ENCODE results near the gene SPECC1L.

SPECC1L gene

GRCh38 chr22:24361976-24362646 lies 91.5 kb downstream of the SPECC1L start:
- no peak overlapping the region for H3K27ac Mint-ChIP-seq
- ATAC-seq (ENCODE audit: low read depth) = no peak
- H3K27me3 Mint-ChIP-seq = no peaks in the 10 kb centered on the region
- no peak overlapping the region for H3K4me3 Mint-ChIP-seq
- H3K36me3 Mint-ChIP-seq = peaks cover 46% of the 10 kb centered on the region
- no peaks in the 10 kb centered on the region for H3K9me3 Mint-ChIP-seq
- DNase-seq (ENCODE audit: low spot score in 2 of 2) = no peak
- H3K4me1 Mint-ChIP-seq = peaks cover 3% of the 10 kb centered on the region

- H3K36me3 Mint-ChIP-seq = peaks cover 48% of the 10 kb centered on the region
These were observed 92.6 kb downstream of the SPECC1L start for GRCh38 chr22:24363243-24363642.

GRCh38 chr22:24366701-24367100 lies 96.1 kb downstream of the SPECC1L start:
- Mint-ChIP-seq H3K4me3 (no peak overlapping the region), H3K27ac (no peak overlapping the region), H3K27me3 (no peaks in the 10 kb centered on the region), H3K36me3 (peaks cover 47% of the 10 kb centered on the region), H3K4me1 (peaks cover 2% of the 10 kb centered on the region), H3K9me3 (no peaks in the 10 kb centered on the region)
- ATAC-seq (ENCODE audit: low read depth) = no peak
- no peak for DNase-seq (ENCODE audit: low spot score in 2 of 2)

More at GRCh38 chr22:24363243-24363642, 92.6 kb downstream of the SPECC1L start:
- no peaks in the 10 kb centered on the region for H3K27me3 Mint-ChIP-seq
- DNase-seq (ENCODE audit: low spot score in 2 of 2) (no peak), ATAC-seq (ENCODE audit: low read depth) (no peak)
- H3K27ac Mint-ChIP-seq = no peak overlapping the region
- H3K4me3 Mint-ChIP-seq = no peak overlapping the region
- peaks cover 3% of the 10 kb centered on the region for H3K4me1 Mint-ChIP-seq
- H3K9me3 Mint-ChIP-seq = no peaks in the 10 kb centered on the region

- Mint-ChIP-seq H3K27me3 (no peaks in the 10 kb centered on the region), H3K4me3 (no peak overlapping the region), H3K27ac (no peak overlapping the region), H3K9me3 (no peaks in the 10 kb centered on the region), H3K4me1 (peaks cover 2% of the 10 kb centered on the region), H3K36me3 (peaks cover 49% of the 10 kb centered on the region)
- DNase-seq (ENCODE audit: low spot score in 2 of 2) (no peak), ATAC-seq (ENCODE audit: low read depth) (no peak)
These were observed 97.2 kb downstream of the SPECC1L start for GRCh38 chr22:24367841-24368240.

- H3K4me1 Mint-ChIP-seq = peaks cover 2% of the 10 kb centered on the region
- DNase-seq (ENCODE audit: low spot score in 2 of 2) = no peak
- peaks cover 54% of the 10 kb centered on the region for H3K36me3 Mint-ChIP-seq
- no peak overlapping the region for H3K4me3 Mint-ChIP-seq
- H3K27ac Mint-ChIP-seq = peak overlapping the region; percentile 77
- no peak for ATAC-seq (ENCODE audit: low read depth)
- H3K27me3 Mint-ChIP-seq = no peaks in the 10 kb centered on the region
- peaks cover 2% of the 10 kb centered on the region for H3K9me3 Mint-ChIP-seq
These were observed 99.8 kb downstream of the SPECC1L start for GRCh38 chr22:24370401-24370800.

GRCh38 chr22:24376002-24376401 lies 105.4 kb downstream of the SPECC1L start:
- H3K27me3 Mint-ChIP-seq = no peaks in the 10 kb centered on the region
- no peak overlapping the region for H3K27ac Mint-ChIP-seq
- no peak overlapping the region for H3K4me3 Mint-ChIP-seq
- DNase-seq (ENCODE audit: low spot score in 2 of 2) = no peak
- H3K4me1 Mint-ChIP-seq = no peaks in the 10 kb centered on the region
- peaks cover 40% of the 10 kb centered on the region for H3K36me3 Mint-ChIP-seq
- peaks cover 2% of the 10 kb centered on the region for H3K9me3 Mint-ChIP-seq
- ATAC-seq (ENCODE audit: low read depth) = no peak

- H3K27ac Mint-ChIP-seq = no peak overlapping the region
These were observed 106.0 kb downstream of the SPECC1L start for GRCh38 chr22:24376586-24376985.

GRCh38 chr22:24379536-24379935 lies 108.9 kb downstream of the SPECC1L start:
- H3K36me3 Mint-ChIP-seq = peaks cover 33% of the 10 kb centered on the region
- H3K4me1 Mint-ChIP-seq = peaks cover 2% of the 10 kb centered on the region
- no peak overlapping the region for H3K4me3 Mint-ChIP-seq
- no peaks in the 10 kb centered on the region for H3K27me3 Mint-ChIP-seq
- peaks cover 2% of the 10 kb centered on the region for H3K9me3 Mint-ChIP-seq
- peak overlapping the region; percentile 17 for H3K27ac Mint-ChIP-seq
- ATAC-seq (ENCODE audit: low read depth) = no peak
- no peak for DNase-seq (ENCODE audit: low spot score in 2 of 2)

More at GRCh38 chr22:24376586-24376985, 106.0 kb downstream of the SPECC1L start:
- Mint-ChIP-seq H3K4me1 (no peaks in the 10 kb centered on the region), H3K27me3 (no peaks in the 10 kb centered on the region), H3K9me3 (peaks cover 2% of the 10 kb centered on the region), H3K36me3 (peaks cover 37% of the 10 kb centered on the region), H3K4me3 (no peak overlapping the region)
- DNase-seq (ENCODE audit: low spot score in 2 of 2) = no peak
- no peak for ATAC-seq (ENCODE audit: low read depth)

- H3K9me3 Mint-ChIP-seq = no peaks in the 10 kb centered on the region
- no peak overlapping the region for H3K4me3 Mint-ChIP-seq
These were observed 109.7 kb downstream of the SPECC1L start for GRCh38 chr22:24380220-24380904.

GRCh38 chr22:24380905-24381230 lies 110.2 kb downstream of the SPECC1L start:
- no peak for DNase-seq (ENCODE audit: low spot score in 2 of 2)
- H3K27me3 Mint-ChIP-seq = no peaks in the 10 kb centered on the region
- no peak overlapping the region for H3K27ac Mint-ChIP-seq
- ATAC-seq (ENCODE audit: low read depth) = no peak
- H3K4me1 Mint-ChIP-seq = peaks cover 2% of the 10 kb centered on the region
- H3K9me3 Mint-ChIP-seq = no peaks in the 10 kb centered on the region
- H3K36me3 Mint-ChIP-seq = peaks cover 23% of the 10 kb centered on the region
- H3K4me3 Mint-ChIP-seq = no peak overlapping the region

More at GRCh38 chr22:24380220-24380904, 109.7 kb downstream of the SPECC1L start:
- Mint-ChIP-seq H3K4me1 (peaks cover 2% of the 10 kb centered on the region), H3K27me3 (no peaks in the 10 kb centered on the region), H3K27ac (no peak overlapping the region), H3K36me3 (peaks cover 27% of the 10 kb centered on the region)
- ATAC-seq (ENCODE audit: low read depth) = no peak
- DNase-seq (ENCODE audit: low spot score in 2 of 2) = no peak

GRCh38 chr22:24383061-24383460 lies 112.4 kb downstream of the SPECC1L start:
- no peak overlapping the region for H3K27ac Mint-ChIP-seq
- DNase-seq (ENCODE audit: low spot score in 2 of 2) = no peak
- H3K4me1 Mint-ChIP-seq = peaks cover 2% of the 10 kb centered on the region
- H3K9me3 Mint-ChIP-seq = no peaks in the 10 kb centered on the region
- H3K27me3 Mint-ChIP-seq = no peaks in the 10 kb centered on the region
- peaks cover 16% of the 10 kb centered on the region for H3K36me3 Mint-ChIP-seq
- ATAC-seq (ENCODE audit: low read depth) = no peak
- no peak overlapping the region for H3K4me3 Mint-ChIP-seq

GRCh38 chr22:24384131-24384530 lies 113.5 kb downstream of the SPECC1L start:
- Mint-ChIP-seq H3K27ac (no peak overlapping the region), H3K4me1 (peaks cover 2% of the 10 kb centered on the region), H3K9me3 (no peaks in the 10 kb centered on the region), H3K4me3 (no peak overlapping the region), H3K36me3 (peaks cover 18% of the 10 kb centered on the region), H3K27me3 (no peaks in the 10 kb centered on the region)
- ATAC-seq (ENCODE audit: low read depth) (no peak), DNase-seq (ENCODE audit: low spot score in 2 of 2) (no peak)

GRCh38 chr22:24386937-24387471 lies 116.4 kb downstream of the SPECC1L start:
- no peak overlapping the region for H3K27ac Mint-ChIP-seq

GRCh38 chr22:24389680-24390079 lies 119.0 kb downstream of the SPECC1L start:
- Mint-ChIP-seq H3K27me3 (no peaks in the 10 kb centered on the region), H3K27ac (no peak overlapping the region), H3K9me3 (no peaks in the 10 kb centered on the region), H3K4me1 (no peaks in the 10 kb centered on the region), H3K36me3 (peaks cover 8% of the 10 kb centered on the region), H3K4me3 (no peak overlapping the region)
- ATAC-seq (ENCODE audit: low read depth) (no peak), DNase-seq (ENCODE audit: low spot score in 2 of 2) (no peak)

More at GRCh38 chr22:24386937-24387471, 116.4 kb downstream of the SPECC1L start:
- peaks cover 2% of the 10 kb centered on the region for H3K4me1 Mint-ChIP-seq
- no peak overlapping the region for H3K4me3 Mint-ChIP-seq
- H3K27me3 Mint-ChIP-seq = no peaks in the 10 kb centered on the region
- no peak for ATAC-seq (ENCODE audit: low read depth)
- H3K36me3 Mint-ChIP-seq = peaks cover 15% of the 10 kb centered on the region
- DNase-seq (ENCODE audit: low spot score in 2 of 2) = no peak
- H3K9me3 Mint-ChIP-seq = no peaks in the 10 kb centered on the region

Data from memory B cell (primary cell).